ENCODE measurements around the gene EIF5A2. TPM values are rescaled to one million over a fixed set of nuclear protein-coding genes. Genes with fewer than 3 reads are reported as not detected.

EIF5A2 gene
- total RNA-seq = 10.4 and 27.4 TPM in 2 replicates

GRCh38 chr3:170908235-170909116, at the start of gene EIF5A2:
Gene EIF5A2 (minus strand): TSS chr3:170908637. CDS start chr3:170907806, 831 bp downstream.

GRCh38 chr3:170869645-170870593, 38.5 kb downstream of the EIF5A2 start, which contains the start of gene RPL22L1:
Gene RPL22L1 (minus strand): TSS chr3:170870195. CDS start chr3:170870167, 28 bp downstream.

Other genes starting within 250 kb of the EIF5A2 start
- gene RPL22L1, start 38.4 kb downstream of the EIF5A2 start, total RNA-seq = 80.9 and 116 TPM in 2 replicates
- not detected in 2 replicates for gene SLC2A2, start 118.1 kb upstream of the EIF5A2 start, total RNA-seq

Measured in smooth muscle cell of the umbilical artery (primary cell).